GDM1 (cell line): ENCODE results near the gene SOHLH1.

Experiments
- DNase-seq: peaks from one replicate; lab custom pipeline; 2025; lab: John Stamatoyannopoulos, UW

The SOHLH1 gene

GRCh38 chr9:135728436-135729110 is 29.3 kb upstream of the SOHLH1 start:
- DNase-seq = no peak

GRCh38 chr9:135727257-135727875 is 28.1 kb upstream of the SOHLH1 start:
- DNase-seq = no peak

- no peak for DNase-seq
Observed at GRCh38 chr9:135726138-135726853, 27.0 kb upstream of the SOHLH1 start.

GRCh38 chr9:135724186-135724787 is 25.0 kb upstream of the SOHLH1 start:
- DNase-seq = no peak

GRCh38 chr9:135722365-135722764 is 23.1 kb upstream of the SOHLH1 start:
- DNase-seq = no peak

GRCh38 chr9:135719472-135719871 is 20.2 kb upstream of the SOHLH1 start:
- no peak for DNase-seq

GRCh38 chr9:135718616-135719015 is 19.3 kb upstream of the SOHLH1 start:
- DNase-seq = no peak

- DNase-seq = no peak
Observed at GRCh38 chr9:135717410-135717809, 18.1 kb upstream of the SOHLH1 start.

- DNase-seq = no peak
Observed at GRCh38 chr9:135716045-135716444, 16.8 kb upstream of the SOHLH1 start.

GRCh38 chr9:135715056-135715595 is 15.8 kb upstream of the SOHLH1 start:
- no peak for DNase-seq

GRCh38 chr9:135714242-135715055 is 15.2 kb upstream of the SOHLH1 start:
- no peak for DNase-seq

GRCh38 chr9:135712613-135713295 is 13.5 kb upstream of the SOHLH1 start:
- no peak for DNase-seq

- no peak for DNase-seq
Observed at GRCh38 chr9:135711881-135712280, 12.6 kb upstream of the SOHLH1 start.

GRCh38 chr9:135711391-135711790 is 12.1 kb upstream of the SOHLH1 start:
- no peak for DNase-seq

- no peak for DNase-seq
Observed at GRCh38 chr9:135708164-135708563, 8.9 kb upstream of the SOHLH1 start.

GRCh38 chr9:135707252-135708138 is 8.2 kb upstream of the SOHLH1 start:
- DNase-seq = no peak

- DNase-seq = no peak
Observed at GRCh38 chr9:135706288-135706687, 7.0 kb upstream of the SOHLH1 start.

- DNase-seq = no peak
Observed at GRCh38 chr9:135705376-135705775, 6.1 kb upstream of the SOHLH1 start.

GRCh38 chr9:135704483-135704882 is 5.2 kb upstream of the SOHLH1 start:
- no peak for DNase-seq

GRCh38 chr9:135703726-135704125 is 4.4 kb upstream of the SOHLH1 start:
- DNase-seq = no peak
